ENCODE data around the gene FAM180B. TPM values are rescaled to one million over a fixed set of nuclear protein-coding genes. Genes with fewer than 3 reads are reported as not detected.

Gene FAM180B
- total RNA-seq, 2 donors from 2014 or later: 0.18 TPM; not detected in 1

DNA sequence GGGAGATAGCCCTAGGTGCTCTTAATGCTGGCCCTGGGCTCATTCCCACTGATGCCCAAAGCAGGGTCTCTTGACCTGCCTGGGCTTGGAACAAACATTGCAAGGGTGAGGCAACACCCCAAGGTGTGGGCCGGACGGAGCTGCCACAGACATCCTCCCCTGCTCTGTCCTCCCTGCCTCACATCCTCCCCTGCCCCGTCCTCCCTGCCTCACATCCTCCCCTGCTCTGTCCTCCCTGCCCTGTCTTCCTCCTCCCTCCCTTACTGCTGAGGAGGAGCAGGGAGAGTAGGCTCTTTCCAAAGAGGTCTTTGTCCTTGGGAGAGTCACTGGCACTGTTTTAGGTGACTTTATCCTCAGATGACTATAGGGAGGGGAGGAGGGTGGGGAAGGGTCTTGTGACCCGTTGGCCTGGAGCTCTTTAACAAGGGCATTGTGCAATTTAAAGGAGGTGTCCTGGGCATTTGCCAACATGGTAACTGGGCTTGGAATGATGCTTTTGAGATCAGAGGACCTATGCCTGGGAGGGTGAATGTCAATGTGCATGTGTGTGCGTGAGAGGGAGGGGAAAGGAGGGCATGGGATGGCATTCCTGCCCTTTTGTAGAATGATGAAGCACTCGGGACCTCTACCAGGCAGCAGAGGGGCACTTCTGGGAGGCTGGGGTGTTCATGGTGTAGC lies 700 bp downstream of the FAM180B start:
- Mint-ChIP-seq H3K36me3 (peaks cover 8 to 14% of the 10 kb centered on the region in 2 donors), H3K27ac (no peak overlapping the region), H3K9me3 (no peaks in the 10 kb centered on the region)
- peak; percentile 18 to 30 for ATAC-seq
- no peak for DNase-seq (ENCODE audit: low spot score in 2 of 2)

DNA sequence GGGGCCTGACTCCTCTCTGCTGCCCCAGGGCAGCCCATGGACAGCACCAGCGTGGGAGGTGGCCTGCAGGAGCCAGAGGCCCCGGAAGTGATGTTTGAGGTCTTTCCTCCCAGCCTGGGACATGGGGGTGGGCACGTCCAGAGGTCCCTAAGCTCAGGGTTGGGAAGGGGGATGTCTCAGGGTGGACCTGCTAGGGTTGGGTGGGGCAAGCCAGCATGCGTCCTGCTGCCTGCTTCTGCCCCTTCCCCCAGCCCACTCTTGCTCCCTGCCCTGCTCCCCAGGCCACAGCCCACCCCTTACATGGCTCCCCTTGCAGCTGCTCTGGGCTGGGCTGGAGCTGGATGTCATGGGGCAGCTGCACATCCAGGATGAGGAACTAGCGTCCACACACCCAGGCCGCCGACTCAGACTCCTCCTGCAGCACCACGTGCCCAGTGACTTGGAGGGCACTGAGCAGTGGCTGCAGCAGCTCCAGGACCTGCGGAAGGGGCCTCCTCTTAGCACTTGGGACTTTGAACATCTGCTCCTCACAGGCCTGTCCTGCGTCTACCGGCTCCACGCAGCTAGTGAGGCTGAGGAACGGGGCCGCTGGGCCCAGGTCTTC lies 1.3 kb downstream of the FAM180B start:
- Mint-ChIP-seq H3K36me3 (peaks cover 8 to 14% of the 10 kb centered on the region in 2 donors), H3K27ac (no peak overlapping the region), H3K9me3 (no peaks in the 10 kb centered on the region)
- peak in 1 of 2 donors; percentile 15 for ATAC-seq
- no peak for DNase-seq (ENCODE audit: low spot score in 2 of 2)

DNA sequence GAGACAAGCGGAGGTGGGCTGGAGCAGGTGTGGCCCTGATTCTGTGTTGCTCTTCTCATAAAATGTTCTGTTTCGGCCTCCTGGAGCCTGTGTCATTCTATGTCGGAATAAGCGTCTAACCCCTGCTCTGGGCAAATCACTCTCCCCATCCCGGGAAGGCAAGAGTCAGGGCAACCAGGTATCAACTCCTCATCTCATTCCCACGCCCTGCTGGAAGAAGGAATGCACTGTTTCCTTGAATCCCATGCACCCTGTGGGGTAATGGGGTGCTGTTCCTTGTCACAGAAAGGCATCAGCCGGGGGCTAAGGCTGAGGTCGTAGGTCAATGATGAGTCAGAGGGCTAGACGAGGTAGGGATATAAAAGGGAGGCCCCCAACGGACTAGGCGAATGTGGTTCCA lies 2.6 kb downstream of the FAM180B start:
- H3K27ac Mint-ChIP-seq: no peak overlapping the region
- ATAC-seq (no peak), DNase-seq (ENCODE audit: low spot score in 2 of 2) (no peak)
- no peaks in the 10 kb centered on the region for H3K9me3 Mint-ChIP-seq
- H3K36me3 Mint-ChIP-seq: peaks cover 3 to 6% of the 10 kb centered on the region in 2 donors

DNA sequence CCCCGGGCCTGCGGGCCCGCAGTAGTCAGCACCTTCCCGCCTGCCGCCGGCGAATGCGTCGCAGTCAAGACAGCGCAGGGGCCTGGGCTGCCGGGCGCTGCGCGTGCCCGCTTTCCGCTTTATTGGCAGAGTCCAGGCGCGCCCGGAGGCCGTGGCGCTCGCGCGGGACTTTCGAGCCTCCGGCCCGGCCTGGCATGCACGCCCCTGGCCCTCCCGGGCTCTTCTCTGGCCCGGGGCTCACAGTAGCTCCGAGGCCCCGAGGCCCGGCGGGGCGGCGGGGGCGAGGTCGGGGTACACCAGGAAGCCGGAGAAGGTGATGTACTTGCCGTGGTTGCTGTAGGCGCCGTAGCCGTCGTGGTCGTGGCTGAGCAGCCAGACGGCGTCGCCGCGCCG lies 3.1 kb downstream of the FAM180B start:
- Mint-ChIP-seq H3K27ac (no peak overlapping the region), H3K36me3 (peaks cover 0 to 1% of the 10 kb centered on the region in 2 donors), H3K9me3 (no peaks in the 10 kb centered on the region)
- ATAC-seq (no peak), DNase-seq (ENCODE audit: low spot score in 2 of 2) (no peak)

DNA sequence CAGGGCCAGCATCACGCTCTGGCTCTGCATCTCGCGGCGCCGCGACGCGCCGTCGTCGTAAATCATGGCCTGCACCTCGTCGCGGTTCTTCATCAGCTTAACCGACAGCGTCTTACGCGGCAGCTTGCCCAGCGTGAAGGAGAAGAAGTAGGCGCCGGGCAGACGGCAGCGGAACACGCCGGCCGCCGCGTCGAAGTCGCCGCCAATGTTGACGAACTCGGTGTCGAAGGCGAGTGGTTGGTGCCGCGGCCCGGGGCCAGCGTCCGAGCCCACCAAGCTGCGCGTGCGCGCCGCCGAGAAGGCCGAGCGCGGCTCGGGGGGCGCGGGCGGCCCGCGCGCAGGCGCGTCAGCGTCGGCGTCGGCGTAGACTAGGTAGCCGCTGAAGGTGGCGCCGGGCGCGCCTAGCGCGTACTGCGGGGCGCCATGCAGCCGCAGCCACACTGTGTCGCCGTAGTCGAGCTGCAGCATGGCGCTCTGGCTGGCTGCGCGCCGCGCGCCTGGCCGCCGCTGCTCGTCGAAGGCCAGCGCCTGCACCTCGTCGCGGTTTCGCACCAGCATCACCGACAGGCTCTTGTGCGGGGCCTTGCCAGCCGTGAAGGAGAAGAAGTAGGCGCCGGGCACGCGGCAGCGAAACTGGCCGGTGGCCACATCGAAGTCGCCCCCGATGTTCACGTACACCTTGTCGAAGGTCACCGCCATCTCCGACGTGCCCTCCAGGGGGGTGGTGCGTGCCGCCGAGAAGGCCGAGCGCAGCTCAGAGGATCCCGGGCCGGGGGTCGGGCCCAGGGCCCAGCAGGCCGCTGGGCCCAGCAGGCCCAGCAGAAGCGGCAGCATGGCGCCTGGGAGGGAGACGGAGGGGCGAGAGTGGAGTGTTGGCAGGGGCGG lies 3.7 kb downstream of the FAM180B start:
- DNase-seq (ENCODE audit: low spot score in 2 of 2): no peak
- no peak overlapping the region for H3K27ac Mint-ChIP-seq

DNA sequence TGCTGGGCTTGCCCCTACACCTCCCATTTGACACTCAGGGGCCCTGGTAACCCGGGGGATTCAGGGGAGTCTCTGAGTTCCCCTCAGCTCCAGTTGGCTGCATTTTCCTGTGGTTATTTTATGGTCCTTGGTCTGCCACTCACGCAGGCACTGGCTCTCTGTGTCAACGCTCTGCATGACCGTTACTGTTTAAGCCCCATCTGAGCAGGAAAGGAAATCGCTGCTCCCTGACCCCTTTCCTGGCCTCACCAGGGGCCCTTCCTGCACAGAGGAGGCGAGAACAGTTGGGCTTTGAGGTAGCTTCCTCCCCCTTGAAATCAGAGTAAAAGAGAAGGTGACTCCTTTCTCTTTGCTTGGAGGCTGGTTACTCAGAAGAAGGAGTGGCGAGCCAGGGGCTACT lies 5.3 kb downstream of the FAM180B start:
- H3K36me3 Mint-ChIP-seq: no peaks in the 10 kb centered on the region
- ATAC-seq: no peak
- no peak overlapping the region for H3K27ac Mint-ChIP-seq
- no peaks in the 10 kb centered on the region for H3K9me3 Mint-ChIP-seq
- no peak for DNase-seq (ENCODE audit: low spot score in 2 of 2)

More for the DNA sequence above, 3.7 kb downstream of the FAM180B start:
- H3K9me3 Mint-ChIP-seq: no peaks in the 10 kb centered on the region
- H3K36me3 Mint-ChIP-seq: no peaks in the 10 kb centered on the region
- no peak for ATAC-seq

DNA sequence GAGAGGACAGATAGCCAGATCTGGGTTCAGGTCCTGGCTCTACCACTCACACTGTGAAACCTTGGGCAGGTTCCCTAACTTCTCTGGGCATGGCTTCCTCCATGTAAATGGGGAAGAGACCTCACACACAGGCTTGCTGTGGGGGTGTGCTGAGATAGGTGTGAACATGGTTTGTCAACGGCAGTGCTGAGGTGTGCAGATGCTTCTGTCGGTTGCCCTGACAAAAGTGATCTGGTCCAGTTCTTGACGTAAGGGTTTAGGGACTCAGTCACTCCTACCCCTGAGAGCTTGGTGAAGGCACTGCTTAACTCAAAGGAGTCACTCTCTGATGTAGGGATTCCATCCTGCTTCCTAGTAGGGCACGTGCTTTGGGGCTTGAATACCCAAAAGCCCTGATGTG lies 5.8 kb downstream of the FAM180B start:
- no peaks in the 10 kb centered on the region for H3K9me3 Mint-ChIP-seq
- no peak for ATAC-seq

DNA sequence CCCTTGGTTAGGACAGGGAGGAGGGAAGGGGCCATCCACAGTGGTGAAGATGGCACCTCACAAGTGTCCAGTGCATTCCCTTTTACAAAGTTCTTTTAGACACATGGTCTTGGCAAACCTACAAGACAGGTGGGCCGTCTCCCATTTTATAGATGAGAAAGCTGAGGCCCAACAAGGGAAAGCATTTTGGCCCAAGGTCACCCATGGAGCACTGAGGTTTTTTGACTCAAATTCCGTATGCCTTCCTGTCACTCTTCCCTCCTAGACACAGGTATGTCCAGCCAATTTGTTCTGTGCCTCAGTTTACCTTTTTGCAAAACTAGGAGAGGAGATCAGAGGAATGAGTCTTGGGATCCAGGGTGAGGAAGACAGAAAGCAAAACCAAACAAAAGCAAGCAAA lies 6.5 kb downstream of the FAM180B start:
- ATAC-seq (no peak), DNase-seq (ENCODE audit: low spot score in 2 of 2) (no peak)
- no peaks in the 10 kb centered on the region for H3K9me3 Mint-ChIP-seq
- H3K36me3 Mint-ChIP-seq: no peaks in the 10 kb centered on the region
- H3K27ac Mint-ChIP-seq: no peak overlapping the region

More for the DNA sequence above, 5.8 kb downstream of the FAM180B start:
- DNase-seq (ENCODE audit: low spot score in 2 of 2): no peak
- Mint-ChIP-seq H3K27ac (no peak overlapping the region), H3K36me3 (no peaks in the 10 kb centered on the region)

DNA sequence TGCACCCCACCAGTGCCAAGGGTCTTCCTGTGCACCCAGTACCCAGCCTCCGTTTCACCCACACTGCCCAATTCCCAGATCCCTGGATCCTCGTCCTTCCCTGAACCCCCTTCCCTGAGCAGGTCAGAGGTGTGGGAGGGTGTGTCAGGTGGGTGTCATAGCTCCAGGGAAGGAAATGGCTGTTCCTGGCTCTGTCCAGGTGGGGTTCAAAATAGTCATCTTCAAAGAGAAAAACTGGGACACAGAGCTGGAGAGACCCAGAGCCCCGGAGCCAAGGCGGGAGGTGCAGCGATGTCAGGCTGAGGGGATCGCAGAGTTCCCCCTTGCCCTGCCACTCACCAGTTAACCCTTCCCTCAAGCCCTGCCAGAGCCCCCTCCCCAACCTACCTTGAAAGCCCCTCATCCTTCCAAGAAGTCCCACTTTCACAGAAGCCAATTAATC lies 7.0 kb downstream of the FAM180B start:
- no peaks in the 10 kb centered on the region for H3K9me3 Mint-ChIP-seq
- ATAC-seq: no peak

DNA sequence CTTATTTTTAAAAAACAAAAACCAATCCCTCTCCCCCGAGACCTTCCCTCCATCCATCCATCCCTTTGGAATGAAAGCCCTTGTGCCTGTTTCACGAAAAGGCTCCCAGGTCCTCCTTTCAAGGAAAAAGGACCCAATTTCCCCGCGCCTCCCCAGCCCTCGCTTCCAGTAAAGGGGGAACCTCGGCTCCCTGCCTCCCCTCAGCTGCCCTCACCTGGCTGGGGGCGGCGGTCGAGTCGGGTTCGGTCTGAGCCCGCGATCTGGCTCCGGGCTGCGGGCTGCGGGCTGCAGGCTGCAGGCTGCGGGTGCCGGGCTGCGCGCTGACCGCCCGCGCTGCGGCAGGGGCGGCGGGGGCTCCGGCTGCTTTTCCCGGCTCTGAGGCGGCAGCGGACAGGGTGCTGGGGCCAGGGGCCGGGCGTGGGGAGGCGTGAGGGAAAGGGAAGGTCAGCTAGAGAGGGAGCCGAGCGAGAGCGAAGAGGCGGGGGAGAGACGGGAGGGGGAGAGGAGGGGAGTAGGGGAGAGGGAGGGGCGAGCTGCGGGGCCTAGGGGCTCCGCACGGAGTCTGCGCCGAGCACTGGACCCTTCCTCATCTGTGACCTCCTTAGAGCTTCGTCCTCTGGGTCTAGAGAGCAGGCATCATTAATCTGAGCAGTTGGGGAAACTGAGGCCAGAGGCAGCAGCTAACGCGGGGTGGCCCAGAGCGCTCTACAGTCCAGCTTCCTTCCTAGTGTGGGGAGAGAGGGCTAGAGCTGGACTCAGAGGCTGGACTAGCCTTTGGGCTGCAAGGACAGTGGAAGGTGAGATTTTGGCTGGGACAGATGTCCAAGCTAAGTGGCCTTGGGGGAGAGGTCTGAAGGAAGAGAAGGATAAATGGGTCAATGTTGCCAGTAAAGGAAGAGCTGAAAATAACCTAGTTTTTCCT lies 7.7 kb downstream of the FAM180B start, which contains the start of gene C1QTNF4:
Gene C1QTNF4, minus strand, starts transcription at position 478 of the 922 bp plus-strand sequence. CDS start 3,601 bp downstream, outside the sequence.
- Mint-ChIP-seq H3K9me3 (no peaks in the 10 kb centered on the region), H3K36me3 (no peaks in the 10 kb centered on the region), H3K27ac (no peak within 1 kb of the TSS)
- ATAC-seq (no peak), DNase-seq (ENCODE audit: low spot score in 2 of 2) (no peak)

More for the DNA sequence above, 7.0 kb downstream of the FAM180B start:
- H3K36me3 Mint-ChIP-seq: no peaks in the 10 kb centered on the region
- no peak overlapping the region for H3K27ac Mint-ChIP-seq
- DNase-seq (ENCODE audit: low spot score in 2 of 2): no peak

DNA sequence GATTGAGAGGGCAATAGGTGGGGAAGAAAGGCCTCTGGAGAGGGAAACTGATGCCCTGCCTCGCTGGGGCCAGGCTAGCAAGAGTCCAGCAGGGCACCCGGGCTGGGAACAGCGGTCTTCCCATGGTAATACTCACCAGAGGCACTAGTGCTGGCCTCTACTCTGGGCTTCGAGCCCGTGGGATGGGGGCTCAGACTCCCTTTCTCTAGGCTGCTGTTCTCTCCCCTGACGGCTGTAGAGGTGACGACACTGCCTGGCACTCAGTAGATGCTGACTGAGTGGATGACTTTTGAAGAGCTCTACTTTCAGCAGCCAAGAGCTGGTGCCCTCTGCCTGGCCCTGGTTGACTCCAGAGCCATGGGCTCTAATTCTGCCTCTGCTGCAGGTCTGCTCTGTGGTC lies 8.6 kb downstream of the FAM180B start:
- no peak for DNase-seq (ENCODE audit: low spot score in 2 of 2)
- ATAC-seq: peak in 1 of 2 donors; percentile 39
- H3K9me3 Mint-ChIP-seq: no peaks in the 10 kb centered on the region
- H3K27ac Mint-ChIP-seq: no peak overlapping the region
- H3K36me3 Mint-ChIP-seq: no peaks in the 10 kb centered on the region

DNA sequence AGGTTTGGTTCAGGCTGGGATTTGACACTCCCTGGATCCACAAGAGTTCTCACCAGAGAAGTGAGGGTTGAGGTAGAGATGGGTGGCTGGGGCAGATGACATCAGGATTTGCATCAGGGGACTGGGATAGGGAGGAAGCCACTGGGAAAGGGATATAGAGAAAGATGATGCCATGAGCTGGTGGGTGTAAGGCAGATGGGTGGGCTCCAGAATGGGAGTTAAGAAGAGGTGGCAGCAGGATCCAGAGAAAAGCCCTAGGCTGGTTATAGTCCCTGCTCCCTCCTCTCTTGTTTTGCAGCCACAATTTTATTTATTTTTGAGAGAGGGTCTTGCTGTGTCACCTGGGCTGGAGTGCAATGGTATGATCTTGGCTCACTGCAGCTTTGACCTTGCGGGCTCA lies 9.5 kb downstream of the FAM180B start:
- Mint-ChIP-seq H3K27ac (no peak overlapping the region), H3K9me3 (no peaks in the 10 kb centered on the region), H3K36me3 (no peaks in the 10 kb centered on the region)
- ATAC-seq (no peak), DNase-seq (ENCODE audit: low spot score in 2 of 2) (no peak)

DNA sequence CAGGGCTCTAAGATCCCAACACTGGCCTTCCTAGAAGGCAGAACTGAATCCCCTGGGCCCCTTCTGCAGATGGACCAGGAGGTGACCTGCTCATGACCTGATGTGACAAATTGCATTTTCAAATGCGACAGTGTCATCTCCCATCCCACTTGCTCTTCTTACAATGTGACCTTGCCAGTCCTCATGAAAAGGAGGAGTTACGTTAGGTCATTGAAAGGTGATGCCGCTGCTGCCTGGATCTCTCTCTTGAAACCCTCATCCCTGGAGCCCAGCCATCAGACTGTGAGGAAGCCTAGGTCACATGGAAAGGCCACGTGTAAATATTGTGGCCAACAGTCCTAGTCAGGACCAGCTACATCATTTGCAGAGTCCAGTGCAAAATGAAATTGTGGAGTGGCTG lies 13.4 kb downstream of the FAM180B start:
- no peak for DNase-seq (ENCODE audit: low spot score in 2 of 2)
- no peak for ATAC-seq
- no peaks in the 10 kb centered on the region for H3K36me3 Mint-ChIP-seq
- peak overlapping the region in 1 of 2 donors; percentile 66 for H3K27ac Mint-ChIP-seq
- H3K9me3 Mint-ChIP-seq: no peaks in the 10 kb centered on the region

DNA sequence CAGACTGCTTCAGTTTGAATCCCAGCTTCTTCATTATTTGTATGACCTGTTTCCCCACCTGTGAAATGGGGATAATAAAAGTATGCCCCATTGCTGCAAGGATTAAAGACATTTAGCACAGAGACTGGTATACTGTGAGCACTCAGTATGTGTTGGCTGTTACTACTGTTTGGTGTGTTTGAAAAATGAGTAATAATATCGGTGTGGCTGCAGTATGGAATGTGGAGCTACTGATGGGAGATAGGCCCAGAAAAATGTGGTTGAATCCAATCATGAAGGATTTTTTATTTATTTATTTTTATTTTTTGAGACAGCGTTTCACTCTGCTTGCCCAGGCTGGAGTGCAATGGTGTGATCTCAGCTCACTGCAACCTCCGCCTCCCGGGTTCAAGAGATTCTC lies 16.8 kb downstream of the FAM180B start:
- DNase-seq (ENCODE audit: low spot score in 2 of 2) (no peak), ATAC-seq (no peak)
- H3K27ac Mint-ChIP-seq: no peak overlapping the region
- H3K9me3 Mint-ChIP-seq: no peaks in the 10 kb centered on the region
- no peaks in the 10 kb centered on the region for H3K36me3 Mint-ChIP-seq

DNA sequence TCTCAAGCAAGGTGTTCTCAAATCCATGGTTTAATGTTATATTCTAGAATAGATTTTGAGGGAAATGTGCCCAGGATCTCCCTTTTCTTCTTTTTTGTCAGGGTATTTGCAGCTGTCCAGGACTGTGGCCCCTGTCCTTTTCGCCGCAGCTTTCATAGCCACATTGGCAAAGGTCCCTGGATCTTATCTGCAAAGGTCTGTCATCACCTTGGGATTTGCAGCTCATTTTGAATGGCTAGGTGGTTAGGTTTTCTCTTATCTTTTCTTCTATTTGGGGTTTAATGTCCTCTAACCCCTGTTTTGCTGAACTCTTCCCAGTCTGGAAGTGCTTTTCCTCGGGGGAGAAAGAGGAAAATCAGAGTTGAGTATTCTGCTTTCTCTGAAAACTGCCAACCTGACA lies 19.4 kb downstream of the FAM180B start:
- H3K27ac Mint-ChIP-seq: no peak overlapping the region
- H3K9me3 Mint-ChIP-seq: no peaks in the 10 kb centered on the region
- ATAC-seq: no peak
- H3K36me3 Mint-ChIP-seq: no peaks in the 10 kb centered on the region
- no peak for DNase-seq (ENCODE audit: low spot score in 2 of 2)

DNA sequence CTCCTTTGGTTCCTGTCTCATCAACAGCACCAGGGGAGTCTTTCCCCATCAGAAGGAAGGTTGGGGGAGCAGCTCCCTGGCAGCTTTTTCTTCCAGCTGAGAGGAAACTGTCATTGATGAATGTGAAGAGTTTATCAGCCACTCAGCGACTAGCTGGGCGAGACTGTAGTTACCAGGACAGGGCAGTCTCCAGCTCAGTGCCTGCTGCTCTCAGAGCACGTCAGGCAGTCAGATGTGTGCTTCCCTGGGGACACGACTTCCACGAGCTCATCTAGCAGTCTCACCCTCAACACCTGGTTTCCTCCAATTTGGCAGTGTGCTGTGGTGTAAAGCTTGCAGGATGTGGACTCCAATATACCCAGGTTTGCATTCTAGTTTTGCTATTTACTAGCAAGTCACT lies 20.3 kb downstream of the FAM180B start:
- DNase-seq (ENCODE audit: low spot score in 2 of 2): no peak
- no peak for ATAC-seq
- Mint-ChIP-seq H3K9me3 (no peaks in the 10 kb centered on the region), H3K27ac (no peak overlapping the region), H3K36me3 (no peaks in the 10 kb centered on the region)

Measured in activated naive CD4-positive, alpha-beta T cell treated with anti-CD3 and anti-CD28 coated beads, Interleukin-2, amount 50 U/mL, for 72 hours (primary cell).